LHCN-M2 (cell line): ENCODE measurements around the gene CEBPB. TPM values are rescaled to one million over a fixed set of nuclear protein-coding genes. Genes with fewer than 3 reads are reported as not detected.
A peak's percentile ranks its signal among the peaks of the same experiment; 100 is the strongest.

ENCODE experiments used
- DNase-seq: peaks from one replicate; pipeline ENCODE4 v3.0.0-alpha.2; 2012; ENCODE audit warnings: low read depth
- total RNA-seq: library from RNA; depleted of rRNA; stranded (reverse); fragments of >200 nt; gene quantifications from 2 replicates; pipeline ENCODE4 v1.2.3, GENCODE V29; 2014

Gene CEBPB
- total RNA-seq, 1 experiment from 2014 or later: 54.9 TPM

DNA sequence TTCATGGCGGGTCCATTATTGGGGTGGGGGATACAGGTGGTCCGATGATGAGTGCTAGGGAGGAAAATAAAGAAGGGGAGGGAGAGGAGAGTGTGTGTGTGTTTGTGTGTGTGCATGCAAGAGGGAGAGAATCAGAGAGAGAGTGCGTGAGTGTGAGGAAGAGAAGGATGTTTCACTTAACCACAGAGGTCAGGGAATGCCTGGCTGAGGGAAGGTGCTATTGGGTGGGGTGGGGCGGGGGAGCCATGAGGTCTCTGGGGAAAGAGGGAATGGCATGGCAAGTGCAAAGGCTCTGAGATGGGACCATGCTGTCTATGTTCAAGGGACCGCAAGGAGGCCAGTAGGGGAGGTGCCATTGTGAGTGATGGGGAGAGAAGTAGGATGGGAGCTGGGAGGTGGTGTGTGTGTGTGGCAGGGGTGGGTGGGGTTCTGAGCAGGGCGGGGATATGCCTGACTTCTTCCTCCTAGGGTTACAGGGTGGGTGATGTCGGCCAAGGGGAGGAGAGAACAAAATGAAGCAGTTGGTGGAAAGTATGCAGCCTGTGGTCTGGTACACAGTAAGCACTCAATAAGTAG, 23.0 kb downstream of the CEBPB start:
- no peak for DNase-seq

DNA sequence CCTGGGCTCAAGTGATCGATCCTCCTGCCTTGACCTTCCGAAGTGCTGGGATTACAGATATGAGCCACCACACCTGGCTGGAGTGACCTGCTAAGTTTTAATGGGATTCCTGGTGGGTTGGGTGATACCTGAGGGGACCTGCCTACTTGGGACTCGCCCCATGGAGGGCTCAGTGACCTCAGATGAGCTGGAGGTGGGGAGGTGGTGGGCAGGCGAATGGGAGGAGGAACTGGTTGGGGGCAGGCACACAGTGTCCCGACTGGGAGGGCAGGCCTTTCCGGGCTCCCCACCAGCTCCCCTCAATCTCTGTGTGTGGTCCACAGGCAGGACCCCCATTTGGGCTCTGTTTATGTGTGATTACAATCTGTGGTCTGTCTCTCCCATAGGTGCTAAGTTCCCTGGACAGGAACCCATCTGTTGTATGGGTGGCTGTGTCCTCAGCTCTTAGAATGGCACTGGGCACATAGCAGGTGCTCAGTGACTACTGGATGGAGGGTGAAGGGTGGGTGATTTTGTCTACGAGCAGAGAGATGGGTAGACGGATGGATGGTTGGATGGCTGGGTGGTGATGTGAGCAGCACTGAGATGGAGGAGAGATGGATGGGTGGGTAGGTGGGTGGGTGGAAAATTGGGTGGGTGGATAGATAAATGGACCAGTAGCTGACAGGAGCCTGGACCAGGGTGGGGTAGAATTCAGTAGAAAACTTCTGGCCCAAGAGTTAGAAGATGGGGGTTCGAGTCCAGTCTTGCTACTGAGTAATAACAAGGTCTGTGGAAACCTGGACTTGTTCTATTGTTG, 23.8 kb downstream of the CEBPB start:
- DNase-seq: no peak

DNA sequence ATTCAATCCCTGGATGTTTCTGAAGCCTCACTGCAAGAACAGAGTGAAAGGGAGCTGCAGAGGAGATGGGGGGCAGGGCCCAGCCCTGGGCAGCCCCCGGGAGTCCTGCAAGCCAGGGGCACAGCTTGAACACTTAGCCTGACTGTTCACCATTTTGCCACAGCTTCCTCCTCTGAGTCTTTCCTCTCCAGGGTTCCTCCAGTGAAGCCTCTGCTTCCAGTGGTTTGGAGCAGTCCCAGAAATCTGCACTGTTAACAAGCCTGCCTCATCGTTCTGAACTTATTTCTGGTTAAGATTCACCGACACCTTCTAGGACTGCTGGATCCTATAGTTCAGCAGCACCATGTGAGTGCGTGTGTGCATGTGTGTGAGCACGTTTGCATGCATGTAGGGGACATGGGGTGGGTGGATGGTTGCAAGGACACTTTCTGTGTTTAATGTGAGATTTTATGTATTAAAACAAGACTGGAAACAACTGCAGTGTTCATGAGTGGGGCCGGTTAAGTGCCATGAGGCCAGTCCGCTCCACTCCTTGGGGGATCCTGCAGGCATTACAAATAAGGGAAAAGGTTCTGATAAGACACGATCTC, 24.6 kb downstream of the CEBPB start:
- no peak for DNase-seq

DNA sequence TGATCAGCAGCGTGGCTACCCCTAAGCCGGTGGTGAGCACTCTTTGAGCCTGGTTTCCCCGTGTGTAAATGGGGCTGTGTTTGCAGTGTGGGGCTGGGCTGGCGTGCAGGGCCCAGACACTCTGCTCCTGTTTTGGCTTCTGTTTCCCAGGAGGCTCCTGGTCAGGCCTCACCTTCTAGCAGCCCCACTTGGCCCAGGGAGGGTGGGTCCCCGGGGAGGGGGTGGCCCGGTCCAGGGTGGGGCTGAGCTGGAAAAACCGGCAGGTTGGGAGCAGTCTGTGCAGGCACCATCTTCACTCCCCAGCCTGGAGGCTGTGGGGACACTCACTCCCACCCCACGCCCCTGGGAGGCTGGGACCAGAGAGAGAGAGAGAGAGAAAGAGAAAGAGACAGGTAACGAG, 25.3 kb downstream of the CEBPB start:
- no peak for DNase-seq

DNA sequence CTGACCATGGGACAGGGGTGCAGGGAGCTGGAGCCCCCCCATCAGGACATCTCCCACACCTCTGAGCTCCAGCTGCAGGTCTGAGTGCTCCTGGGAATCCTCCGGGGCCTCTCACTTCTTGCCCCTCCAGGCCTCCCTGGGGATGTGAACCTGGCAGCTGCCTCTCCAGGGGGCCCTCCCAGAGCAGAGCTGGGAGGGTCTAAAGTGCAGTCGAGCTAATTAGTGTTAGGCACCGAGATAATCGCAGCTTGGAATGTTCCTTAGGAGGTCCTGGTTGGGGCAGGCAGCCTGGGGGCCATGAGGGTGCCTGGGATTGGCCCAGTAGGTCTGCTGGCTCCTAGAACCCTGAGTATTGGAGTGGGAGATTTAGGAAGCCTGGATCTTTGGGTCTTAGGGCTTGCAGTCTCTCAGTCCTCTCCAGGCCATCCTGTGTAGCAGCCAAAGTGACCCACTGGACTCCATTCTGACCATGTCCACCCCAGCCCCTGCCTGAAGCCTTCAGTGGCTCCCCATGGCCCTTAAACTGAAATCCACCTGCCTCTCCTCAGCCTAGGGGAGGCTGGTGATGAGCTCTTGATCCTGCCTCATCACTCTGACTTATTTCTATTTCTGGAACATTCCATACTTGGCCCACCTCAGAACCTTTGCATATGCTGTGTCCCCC, 26.0 kb downstream of the CEBPB start:
- no peak for DNase-seq

- DNase-seq: no peak
Observed at GRCh38 chr20:50217207-50217949, 26.7 kb downstream of the CEBPB start.

DNA sequence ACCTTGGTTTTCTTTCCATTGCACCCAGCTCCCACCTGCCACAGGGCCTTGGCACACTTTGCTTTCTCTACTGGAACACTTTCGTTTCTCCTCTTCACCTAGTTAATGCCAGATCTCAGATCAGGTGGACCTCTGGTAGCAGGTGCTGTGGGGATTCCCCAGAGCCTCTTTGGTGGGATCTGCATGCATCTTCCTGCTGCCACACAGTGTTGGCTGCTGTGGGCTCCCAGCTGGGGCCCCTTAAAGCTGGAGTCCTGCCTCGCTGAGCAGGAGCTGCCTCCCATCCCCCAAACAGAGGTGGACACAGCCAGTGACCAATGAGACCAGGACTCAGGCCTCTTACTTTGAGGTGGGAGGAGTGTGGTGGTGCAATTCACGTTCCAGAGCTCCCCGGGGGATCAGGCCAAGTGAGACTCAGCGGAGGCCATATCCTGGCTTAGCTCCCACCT, 28.4 kb downstream of the CEBPB start:
- DNase-seq: no peak

DNA sequence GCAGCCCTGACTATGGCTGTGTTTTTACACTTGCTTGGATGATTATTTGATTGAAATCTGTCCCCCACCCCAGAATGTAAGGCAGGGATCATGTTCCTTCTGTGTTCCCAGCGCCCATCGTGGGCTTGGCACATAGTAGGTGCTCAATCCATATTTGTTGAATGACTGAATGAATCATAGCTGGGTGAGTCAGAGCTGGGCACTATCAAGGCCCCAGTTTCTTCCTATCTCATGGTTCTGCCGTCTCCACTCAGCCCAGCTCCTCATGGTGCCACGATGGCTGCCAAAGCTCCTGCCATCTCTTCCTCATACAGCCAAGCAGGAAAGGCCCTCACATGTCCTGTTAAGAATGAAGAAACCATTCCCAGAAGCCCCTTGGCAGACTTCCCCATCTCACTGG, 29.0 kb downstream of the CEBPB start:
- no peak for DNase-seq

DNA sequence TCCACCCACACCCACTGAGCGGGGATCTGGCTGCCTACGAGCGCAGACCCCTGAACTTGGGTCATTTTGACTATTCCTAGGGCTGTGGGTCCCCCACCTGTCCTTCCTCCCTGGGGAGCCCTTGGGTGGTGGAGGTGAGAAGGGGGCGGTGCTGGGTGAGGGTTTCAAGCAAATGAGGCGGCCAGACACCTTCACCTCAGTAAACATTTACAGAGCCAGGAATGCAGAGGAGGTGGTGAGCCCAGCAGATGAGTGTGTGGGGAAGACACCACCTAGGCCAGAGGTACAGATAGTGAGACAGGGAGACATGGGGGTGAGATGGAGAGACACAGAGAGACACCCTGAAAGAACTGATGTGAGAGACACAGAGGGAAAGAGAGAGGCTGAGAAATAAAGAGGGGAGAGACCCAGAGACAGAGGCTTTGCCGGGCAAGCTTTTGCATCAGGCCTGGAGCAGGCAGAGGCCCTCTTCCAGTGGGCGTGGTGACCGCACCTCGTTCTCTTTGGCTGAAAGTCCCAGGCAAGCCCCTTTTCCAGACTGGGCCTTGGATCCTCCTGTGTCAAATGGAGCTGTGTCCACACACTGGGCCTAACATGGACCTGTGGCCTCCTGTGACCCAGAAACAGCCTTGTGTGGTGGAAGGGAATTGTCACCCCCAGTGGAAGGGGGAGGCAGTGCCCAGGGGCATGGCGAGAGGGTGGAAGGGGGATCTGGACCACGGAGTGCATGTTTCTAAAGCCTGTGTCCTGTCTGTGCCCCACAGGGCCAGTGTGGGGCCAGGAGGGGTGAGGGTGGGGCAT, 29.7 kb downstream of the CEBPB start:
- no peak for DNase-seq

- no peak for DNase-seq
Observed at GRCh38 chr20:50220894-50221365, 30.3 kb downstream of the CEBPB start.

DNA sequence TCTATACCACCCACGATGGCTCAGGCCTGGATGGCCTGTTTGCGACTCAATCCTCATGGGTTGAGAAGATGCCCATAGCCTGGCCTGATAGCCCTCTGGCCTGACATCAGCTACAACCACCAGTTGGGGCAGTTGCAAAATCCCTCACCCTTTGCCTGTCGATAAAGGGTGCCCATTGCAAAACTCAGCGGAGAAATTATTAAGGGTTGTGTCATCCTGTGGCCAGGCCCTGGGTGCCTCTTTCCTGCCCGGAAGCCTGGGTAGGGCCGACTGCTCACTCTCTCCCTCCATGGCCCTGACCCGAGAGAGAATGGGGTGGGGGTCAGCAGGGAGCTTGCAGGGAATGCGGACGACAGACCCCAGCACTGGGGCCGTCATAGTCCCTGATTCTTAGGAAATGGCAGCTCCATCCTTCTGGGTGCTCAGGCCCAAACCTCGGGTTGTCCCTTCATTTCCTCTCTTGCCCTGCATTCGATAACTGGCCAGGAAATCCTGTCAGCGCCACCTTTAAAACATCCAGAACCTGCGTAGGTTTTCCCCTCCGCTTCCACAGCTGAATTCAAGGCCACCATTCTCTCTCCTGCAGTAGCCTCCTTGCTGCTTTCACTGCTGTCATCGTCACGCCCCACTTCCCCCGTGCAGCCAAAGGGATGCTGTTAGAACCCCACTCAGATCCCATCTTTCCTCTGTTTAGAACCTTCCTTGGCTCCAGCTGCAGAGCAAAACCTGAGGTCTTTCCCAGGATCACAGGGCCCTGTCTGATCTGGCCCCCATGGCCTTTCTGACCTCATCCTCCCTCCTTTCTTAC, 31.1 kb downstream of the CEBPB start:
- DNase-seq: peak; percentile 77

DNA sequence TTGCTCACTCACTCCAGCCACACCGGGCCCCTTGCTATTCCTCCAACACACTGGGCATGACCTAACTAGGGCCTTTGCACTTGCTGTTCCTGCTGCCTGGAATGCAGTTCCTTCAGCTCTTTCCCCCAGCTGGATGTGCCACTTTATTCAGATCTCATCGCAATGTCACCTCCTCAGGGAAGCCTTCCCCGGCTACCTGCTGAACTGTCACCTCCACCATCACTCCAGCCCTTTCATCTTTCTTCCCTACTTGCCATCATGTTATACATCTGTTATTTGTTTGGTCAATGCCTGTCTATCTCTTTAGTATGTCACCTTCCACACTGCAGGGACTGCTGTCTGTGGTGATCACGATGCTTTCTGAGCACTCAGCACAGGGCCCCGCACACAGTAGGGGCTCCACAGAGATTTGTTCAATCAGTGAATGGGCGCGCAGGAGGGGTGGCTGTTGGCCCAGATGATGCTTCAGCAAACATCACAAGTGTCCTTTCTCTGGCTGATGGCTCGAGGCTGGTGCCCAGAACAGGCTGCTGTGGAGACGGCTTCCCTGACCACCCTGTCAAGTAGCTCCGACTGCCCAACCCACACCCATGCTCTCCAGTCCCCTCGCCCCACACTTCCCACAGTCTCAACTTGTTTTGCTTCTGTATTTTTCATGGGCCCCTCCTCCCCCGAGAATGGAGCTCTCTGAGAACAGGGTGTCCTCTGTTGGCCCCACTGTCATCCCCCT, 31.8 kb downstream of the CEBPB start:
- no peak for DNase-seq

DNA sequence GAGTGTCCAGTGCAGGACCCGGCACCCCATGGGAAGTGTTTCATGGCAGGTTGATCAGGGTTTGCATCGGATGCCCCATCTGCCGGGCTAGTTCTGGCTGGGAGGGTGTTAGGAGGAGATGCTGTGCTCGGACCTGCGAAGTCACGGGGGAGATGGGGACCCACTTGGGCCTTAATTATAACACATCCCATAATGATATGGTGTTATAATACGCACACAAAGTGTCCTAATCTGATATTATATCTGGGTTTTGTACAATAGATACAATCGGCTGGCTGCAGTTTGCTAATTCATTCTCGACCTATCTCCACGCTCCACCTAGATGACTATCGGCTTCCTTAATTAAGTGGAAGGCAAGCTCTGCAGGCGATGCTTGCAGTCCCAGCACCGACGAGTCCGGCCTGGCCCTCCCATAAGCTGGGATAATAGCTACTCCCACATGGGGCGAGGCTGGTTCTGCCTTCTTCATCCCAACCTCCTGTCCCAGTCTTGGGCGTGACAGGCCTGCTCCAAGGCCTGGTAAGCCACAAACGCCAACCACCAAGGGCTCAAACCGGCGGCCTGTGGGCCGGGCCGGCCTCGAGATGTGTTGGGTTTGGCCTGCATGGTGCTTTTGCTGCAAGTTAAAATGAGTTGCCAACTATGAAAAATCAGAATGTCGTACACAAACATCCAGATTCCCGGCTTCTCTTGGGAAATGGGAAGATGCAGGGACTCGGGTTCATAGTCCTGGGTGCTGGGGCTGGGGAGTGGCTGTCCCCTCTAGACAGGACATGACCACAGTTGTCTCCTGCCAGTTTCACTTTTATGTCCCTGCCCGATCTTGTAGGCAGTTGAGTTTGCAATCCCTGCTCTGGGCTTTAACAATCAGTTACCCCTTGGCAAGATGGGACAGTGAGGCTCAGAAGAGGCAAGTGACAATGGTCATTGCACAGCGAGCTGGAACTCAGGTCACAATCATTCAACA, 32.7 kb downstream of the CEBPB start:
- DNase-seq: no peak

GRCh38 chr20:50224052-50224451, 33.4 kb downstream of the CEBPB start:
- no peak for DNase-seq

- DNase-seq: peak; percentile 74
Observed at GRCh38 chr20:50224531-50225255, 34.1 kb downstream of the CEBPB start.

- peak; percentile 30 for DNase-seq
Observed at GRCh38 chr20:50226093-50226974, 35.7 kb downstream of the CEBPB start.
